B cell (primary cell): ENCODE data around the gene HBB. TPM values are rescaled to one million over a fixed set of nuclear protein-coding genes. Genes with fewer than 3 reads are reported as not detected.

Experiments
- ATAC-seq: fragments of 200-7000 bp; cut with Tn5 transposase; one replicate; pipeline ENCODE4 v1.10.0; 2021; ENCODE audit warnings: low read depth, mild to moderate bottlenecking, moderate number of reproducible peaks, moderate library complexity
- CTCF ChIA-PET: fragments of 350-600 bp; sonication (Branson Sonifier 250); formaldehyde crosslinking; loops from one replicate; lab custom pipeline; 2021; ENCODE audit warnings: antibody characterized with exemption, inconsistent platforms; lab: Charles Lee
- POLR2A ChIA-PET: fragments of 350-600 bp; sonication (Branson Sonifier 250); formaldehyde crosslinking; loops from one replicate; lab custom pipeline; 2021; ENCODE audit warnings: antibody characterized with exemption; lab: Charles Lee
- DNase-seq: peaks from one replicate; pipeline ENCODE4 v3.0.0; 2013
- H2AFZ ChIP-seq: 2 replicates; pipeline ENCODE4 v1.6.1; 2012; ENCODE audit warnings: mild to moderate bottlenecking, low read depth, low read length; ENCODE audit not compliant: insufficient read depth, poor library complexity, severe bottlenecking
- H3K27ac ChIP-seq, 2 donors: 1 replicate in 1 of 2; 2 replicates in 1 of 2; pipeline ENCODE4 v1.5.1; 2012 to 2013; ENCODE audit warnings: low read length in 2 of 2, mild to moderate bottlenecking in 2 of 2, moderate library complexity in 1 of 2
- H3K27me3 ChIP-seq, 4 experiments: fragments of 200-600 bp in 1 of 4; sonication (generic) in 1 of 4; replicated peaks in 1 of 4; 1 replicate in 2 of 4; 2 replicates in 2 of 4; pipeline versions ENCODE4 v1.6.1 to v1.7.0; 2013 to 2016; ENCODE audit warnings: low read length in 3 of 4, mild to moderate bottlenecking in 2 of 4, mixed read lengths in 1 of 4, moderate library complexity in 1 of 4; ENCODE audit not compliant: insufficient read depth in 4 of 4, control insufficient read depth in 3 of 4; ENCODE audit errors: control extremely low read depth in 1 of 4
- H3K36me3 ChIP-seq, 2 experiments: replicated peaks in 1 of 2; 1 replicate in 1 of 2; 2 replicates in 1 of 2; pipeline versions ENCODE4 v1.6.1 to v1.7.1; 2013; ENCODE audit warnings: low read length in 1 of 2; ENCODE audit not compliant: insufficient read depth in 2 of 2, control insufficient read depth in 1 of 2; ENCODE audit errors: control extremely low read depth in 1 of 2, extremely low read depth in 1 of 2
- H3K4me1 ChIP-seq, 2 donors: fragments of 200-600 bp in 1 of 2; sonication (generic) in 1 of 2; 1 replicate in 1 of 2; 2 replicates in 1 of 2; pipeline versions ENCODE4 v1.5.1 to v1.6.1; 2013 to 2017; ENCODE audit warnings: low read length in 2 of 2; ENCODE audit not compliant: control insufficient read depth in 2 of 2, insufficient read depth in 2 of 2
- H3K4me2 ChIP-seq: replicated peaks from 2 replicates; pipeline ENCODE3; 2012; ENCODE audit warnings: mild to moderate bottlenecking, low read depth, low read length; ENCODE audit not compliant: poor library complexity, severe bottlenecking
- H3K4me3 ChIP-seq, 5 experiments: fragments of 200-600 bp in 1 of 5; sonication (generic) in 1 of 5; 1 replicate in 3 of 5; 2 replicates in 2 of 5; pipeline versions ENCODE4 v1.5.1 to v1.7.0; 2011 to 2016; ENCODE audit warnings: low read length in 4 of 5, mild to moderate bottlenecking in 4 of 5, low read depth in 2 of 5, control low read depth in 1 of 5, moderate library complexity in 1 of 5; ENCODE audit not compliant: insufficient read depth in 1 of 5; ENCODE audit errors: control extremely low read depth in 1 of 5, extremely low read depth in 1 of 5
- H3K79me2 ChIP-seq: fragments of 200-600 bp; sonication (generic); one replicate; pipeline ENCODE4 v1.6.0; 2016; ENCODE audit warnings: low read length; ENCODE audit not compliant: control insufficient read depth, insufficient read depth
- H3K9ac ChIP-seq: fragments of 200-600 bp; sonication (generic); 2 replicates; pipeline ENCODE4 v1.6.1; 2017; ENCODE audit warnings: mild to moderate bottlenecking, low read length, moderate library complexity
- H3K9me3 ChIP-seq, 3 donors: one replicate each; pipeline versions ENCODE4 v1.6.1 to v1.7.1; 2013; ENCODE audit warnings: low read length in 2 of 3; ENCODE audit not compliant: control insufficient read depth in 2 of 3, insufficient read depth in 1 of 3; ENCODE audit errors: control extremely low read depth in 1 of 3
- H4K20me1 ChIP-seq: 2 replicates; pipeline ENCODE4 v1.6.0; 2012; ENCODE audit warnings: mild to moderate bottlenecking, low read length; ENCODE audit not compliant: insufficient read depth, control insufficient read depth, poor library complexity, severe bottlenecking
- H3K27ac Mint-ChIP-seq: one replicate; pipeline ENCODE4 v1.8.0; 2021; ENCODE audit warnings: mixed read lengths
- H3K27me3 Mint-ChIP-seq: one replicate; pipeline ENCODE4 v1.8.0; 2021; ENCODE audit warnings: mixed read lengths
- H3K4me1 Mint-ChIP-seq: one replicate; pipeline ENCODE4 v1.8.0; 2021; ENCODE audit warnings: mixed read lengths
- H3K4me3 Mint-ChIP-seq: one replicate; pipeline ENCODE4 v1.8.0; 2021; ENCODE audit warnings: mixed read lengths
- H3K9me3 Mint-ChIP-seq: one replicate; pipeline ENCODE4 v1.8.0; 2022; ENCODE audit warnings: mixed read lengths; ENCODE audit not compliant: insufficient read depth
- CTCF ChIP-seq: fragments of 200-600 bp; IDR thresholded peaks from one replicate; pipeline ENCODE4 v1.8.0; 2022; ENCODE audit warnings: antibody characterized with exemption, mild to moderate bottlenecking
- EZH2 ChIP-seq: IDR thresholded peaks from 2 replicates; pipeline ENCODE4 v1.6.1; 2012; ENCODE audit warnings: borderline replicate concordance, low read depth, mild to moderate bottlenecking, moderate library complexity, low read length; ENCODE audit not compliant: insufficient read depth, poor library complexity, severe bottlenecking
- WGBS: methylation state at CpG from one replicate; pipeline ENCODE4 v1.1.5; 2013; ENCODE audit warnings: missing lambda C conversion rate; ENCODE audit not compliant: insufficient coverage; 5-methylcytosine and 5-hydroxymethylcytosine counted together
- intact Hi-C: fragments of 100-400 bp; cut with micrococcal nuclease; formaldehyde crosslinking; loops from one replicate; pipeline ENCODE4 v1.10.0; 2022
- polyA plus RNA-seq: library from polyadenylated mRNA; depleted of rRNA; stranded (reverse); fragments of >200 nt; gene quantifications from 2 replicates; pipeline ENCODE4 v1.2.3, GENCODE V29; 2012
- total RNA-seq, 2 donors: library from RNA; stranded (reverse); fragments of 120-200 nt in 1 of 2; gene quantifications; 1 replicate in 1 of 2; 2 replicates in 1 of 2; pipeline versions ENCODE4 v1.2.3 to v1.2.4, GENCODE V29; 2013 to 2022

HBB gene
- total and polyA plus RNA-seq, 2 donors (not counting 1 experiment from before 2014, with no cell fraction given), result 69.7 to 385 TPM

GRCh38 chr11:5245155-5245554 lies 18.3 kb upstream of the HBB start:
- H3K9me3 Mint-ChIP-seq, result no peaks in the 10 kb centered on the region
- no peak overlapping the region for H3K9ac ChIP-seq
- H3K4me1 Mint-ChIP-seq, result no peaks in the 10 kb centered on the region

GRCh38 chr11:5243816-5244180 lies 16.9 kb upstream of the HBB start:
- CTCF ChIA-PET, result no interaction called here
- no peaks in the 10 kb centered on the region for H3K4me1 ChIP-seq
- Mint-ChIP-seq H3K4me1 (no peaks in the 10 kb centered on the region), H3K27me3 (peaks cover 17% of the 10 kb centered on the region), H3K27ac (no peak overlapping the region), H3K9me3 (no peaks in the 10 kb centered on the region), H3K4me3 (no peak overlapping the region)
- no peak for ATAC-seq
- no peaks in the 10 kb centered on the region for H3K27me3 ChIP-seq
- no peak overlapping the region for H2AFZ ChIP-seq
- no peak overlapping the region for H3K4me3 ChIP-seq
- no peak overlapping the region for H3K9ac ChIP-seq
- TF ChIP-seq EZH2 (no peak), CTCF (no peak)
- POLR2A ChIA-PET, result no interaction called here
- no peak overlapping the region for H3K27ac ChIP-seq
- H3K4me2 ChIP-seq, result no peak overlapping the region
- DNase-seq, result no peak
- no peaks in the 10 kb centered on the region for H3K36me3 ChIP-seq
- no peaks in the 10 kb centered on the region for H3K9me3 ChIP-seq
- 70% methylated on average over 2 of the region's 4 CpGs for WGBS
- intact Hi-C loops, result no loop called here
- H3K79me2 ChIP-seq, result no peaks in the 10 kb centered on the region
- no peaks in the 10 kb centered on the region for H4K20me1 ChIP-seq

More at GRCh38 chr11:5245155-5245554, 18.3 kb upstream of the HBB start:
- no peak overlapping the region for H3K4me3 ChIP-seq
- no CpG with 5 or more reads among the region's 2 CpGs for WGBS
- TF ChIP-seq EZH2, result no peak
- no peak for TF ChIP-seq CTCF
- H3K27ac ChIP-seq, result no peak overlapping the region
- no peak overlapping the region for H2AFZ ChIP-seq
- H3K4me1 ChIP-seq, result no peaks in the 10 kb centered on the region
- H3K4me2 ChIP-seq, result no peak overlapping the region
- no peaks in the 10 kb centered on the region for H3K9me3 ChIP-seq
- intact Hi-C loops, result no loop called here
- H3K36me3 ChIP-seq, result no peaks in the 10 kb centered on the region
- Mint-ChIP-seq H3K4me3 (no peak overlapping the region), H3K27ac (no peak overlapping the region), H3K27me3 (peaks cover 17% of the 10 kb centered on the region)
- no peak for DNase-seq
- no peaks in the 10 kb centered on the region for H4K20me1 ChIP-seq
- ChIA-PET POLR2A (no interaction called here), CTCF (no interaction called here)
- no peaks in the 10 kb centered on the region for H3K79me2 ChIP-seq
- no peak for ATAC-seq
- H3K27me3 ChIP-seq, result no peaks in the 10 kb centered on the region
